GM12872 (cell line): ENCODE results near the gene TRABD2B.

Source experiments
- TF ChIP-seq, protein P1 (sequence below): IDR thresholded peaks from 3 replicates; pipeline ENCODE4 v1.5.1; 2011; ENCODE audit warnings: low read depth, mild to moderate bottlenecking, low read length, moderate library complexity; ENCODE audit not compliant: insufficient read depth

Gene TRABD2B

DNA sequence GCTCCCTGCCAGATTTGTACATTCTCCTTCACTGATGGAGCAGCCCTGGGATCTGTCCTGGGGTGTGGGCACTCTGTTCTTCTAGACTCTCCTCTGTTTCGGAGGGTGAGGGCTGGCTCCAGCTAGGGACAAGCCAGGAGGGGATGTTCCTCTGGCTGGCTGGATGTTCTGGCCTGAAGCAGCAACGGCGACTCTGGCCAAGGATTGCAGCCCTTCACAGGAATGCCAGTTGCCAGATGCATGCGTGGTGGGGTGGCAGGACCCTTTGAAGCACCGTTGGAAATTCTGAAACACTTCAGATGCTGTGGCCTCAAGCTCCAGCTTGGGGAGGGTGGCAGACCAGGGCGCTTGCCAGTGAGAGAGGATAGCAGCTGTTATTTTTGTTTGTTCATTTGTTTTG is 210.9 kb downstream of the TRABD2B start:
- TF ChIP-seq, protein P1, sequence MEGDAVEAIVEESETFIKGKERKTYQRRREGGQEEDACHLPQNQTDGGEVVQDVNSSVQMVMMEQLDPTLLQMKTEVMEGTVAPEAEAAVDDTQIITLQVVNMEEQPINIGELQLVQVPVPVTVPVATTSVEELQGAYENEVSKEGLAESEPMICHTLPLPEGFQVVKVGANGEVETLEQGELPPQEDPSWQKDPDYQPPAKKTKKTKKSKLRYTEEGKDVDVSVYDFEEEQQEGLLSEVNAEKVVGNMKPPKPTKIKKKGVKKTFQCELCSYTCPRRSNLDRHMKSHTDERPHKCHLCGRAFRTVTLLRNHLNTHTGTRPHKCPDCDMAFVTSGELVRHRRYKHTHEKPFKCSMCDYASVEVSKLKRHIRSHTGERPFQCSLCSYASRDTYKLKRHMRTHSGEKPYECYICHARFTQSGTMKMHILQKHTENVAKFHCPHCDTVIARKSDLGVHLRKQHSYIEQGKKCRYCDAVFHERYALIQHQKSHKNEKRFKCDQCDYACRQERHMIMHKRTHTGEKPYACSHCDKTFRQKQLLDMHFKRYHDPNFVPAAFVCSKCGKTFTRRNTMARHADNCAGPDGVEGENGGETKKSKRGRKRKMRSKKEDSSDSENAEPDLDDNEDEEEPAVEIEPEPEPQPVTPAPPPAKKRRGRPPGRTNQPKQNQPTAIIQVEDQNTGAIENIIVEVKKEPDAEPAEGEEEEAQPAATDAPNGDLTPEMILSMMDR: no peak

DNA sequence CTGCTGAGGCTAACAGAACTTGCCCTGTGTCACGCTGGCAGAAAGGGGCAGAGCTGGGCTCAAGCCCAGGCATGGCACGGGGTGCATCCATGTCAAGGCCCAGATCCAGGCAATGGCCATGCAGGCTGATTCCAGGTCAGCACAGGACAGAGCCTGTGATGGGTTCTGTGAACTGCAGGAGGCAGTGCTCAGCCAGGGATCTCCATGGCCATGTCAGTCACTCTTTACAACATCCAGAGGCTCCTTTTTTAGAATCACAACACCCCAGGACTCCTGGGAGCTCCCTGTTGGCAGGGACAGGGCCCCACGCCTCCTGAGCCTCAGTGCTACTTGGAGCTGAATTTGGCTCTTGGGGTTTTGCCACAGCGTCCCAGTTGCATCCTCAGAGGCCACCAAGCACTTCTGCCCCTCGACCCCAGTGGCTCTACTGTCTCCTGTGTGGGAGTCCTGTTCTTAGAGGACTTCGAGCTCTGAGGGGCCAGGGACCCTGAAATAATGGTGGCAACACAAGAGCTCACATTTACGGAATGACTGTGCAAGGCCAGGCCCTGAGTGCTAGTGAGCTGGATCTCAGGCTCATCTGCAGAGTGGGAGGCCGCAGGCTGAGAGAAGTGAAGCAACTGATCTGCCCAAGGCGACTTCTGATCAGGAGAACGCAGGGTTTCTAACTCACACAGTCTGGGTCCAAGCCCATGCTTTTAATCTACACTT is 211.5 kb downstream of the TRABD2B start:
- TF ChIP-seq, protein P1: no peak

DNA sequence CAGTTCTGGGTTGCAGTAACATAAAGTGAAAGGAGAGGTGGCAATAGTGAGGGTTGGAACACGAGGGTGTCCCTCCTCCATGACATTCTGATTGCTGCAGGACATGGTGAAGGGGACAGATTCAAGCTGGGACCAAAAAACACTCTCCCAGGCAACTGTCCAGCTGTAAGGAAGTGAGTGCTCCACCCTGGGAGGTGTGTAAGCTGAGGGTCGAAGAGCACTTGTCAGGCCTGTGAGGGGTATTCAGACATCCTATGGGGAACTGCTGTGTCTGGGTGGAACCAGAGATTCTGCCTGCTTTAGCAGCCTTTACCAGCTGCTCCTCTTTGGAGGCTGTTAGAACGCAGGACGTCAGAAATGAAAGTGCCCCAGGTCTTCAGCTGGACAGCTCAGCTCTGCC is 212.1 kb downstream of the TRABD2B start:
- TF ChIP-seq, protein P1: no peak

DNA sequence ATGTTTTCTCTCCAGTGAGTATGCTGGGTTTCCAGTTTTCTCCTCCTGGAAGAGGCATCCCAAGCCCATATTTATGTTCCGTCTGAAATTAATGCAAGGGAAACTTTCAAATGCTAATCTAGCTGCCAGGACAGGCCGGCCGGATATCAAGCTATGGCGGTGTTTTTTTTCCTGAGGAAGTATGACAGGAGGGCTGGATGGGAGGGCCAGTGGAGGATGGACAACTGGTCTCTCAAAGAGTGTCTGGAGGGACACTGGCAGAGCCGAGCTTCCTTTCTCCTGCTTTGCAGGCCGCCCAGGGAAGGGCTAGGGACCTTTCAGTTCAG is 212.7 kb downstream of the TRABD2B start:
- TF ChIP-seq, protein P1: no peak

DNA sequence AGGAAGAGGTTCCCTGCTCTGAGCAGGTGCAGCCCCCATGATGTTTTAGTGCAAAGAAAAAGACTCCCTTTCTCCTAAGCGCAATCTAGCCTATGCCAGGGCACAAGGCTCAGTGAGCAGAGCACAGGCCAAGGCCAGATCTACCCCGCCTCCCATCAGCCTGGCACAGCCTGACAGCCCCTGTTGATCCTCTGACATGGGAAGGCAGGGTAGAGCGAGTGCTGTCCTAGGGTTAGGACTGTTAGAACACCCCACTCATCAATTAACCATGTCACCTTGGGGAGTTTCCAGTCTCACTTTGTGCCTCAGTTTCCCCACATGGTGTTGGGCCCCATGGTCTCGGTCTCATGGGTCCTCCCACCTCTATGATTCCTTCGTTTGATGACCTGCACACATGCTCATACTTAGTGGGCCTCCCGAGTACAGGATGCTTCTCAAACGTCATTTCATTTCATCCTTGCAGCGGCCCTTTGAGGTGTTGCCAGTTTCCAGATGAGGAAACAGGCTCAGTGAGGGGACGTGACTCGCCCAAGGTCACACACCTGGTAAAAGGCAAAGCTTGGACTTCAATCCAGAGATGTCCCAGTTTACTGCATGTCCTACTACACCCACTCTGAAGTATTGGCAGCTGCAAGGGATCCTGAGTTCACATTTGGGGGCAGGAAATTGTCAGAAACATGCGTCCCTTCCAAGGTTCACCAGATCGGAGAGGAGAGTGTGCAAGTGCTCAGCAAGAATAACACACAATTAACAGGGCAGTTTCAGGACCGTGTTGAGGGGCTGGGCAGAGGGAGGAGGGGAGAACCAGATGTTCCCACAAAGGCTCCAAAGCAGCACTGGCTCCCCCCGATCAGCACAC is 213.3 kb downstream of the TRABD2B start:
- TF ChIP-seq, protein P1: no peak

DNA sequence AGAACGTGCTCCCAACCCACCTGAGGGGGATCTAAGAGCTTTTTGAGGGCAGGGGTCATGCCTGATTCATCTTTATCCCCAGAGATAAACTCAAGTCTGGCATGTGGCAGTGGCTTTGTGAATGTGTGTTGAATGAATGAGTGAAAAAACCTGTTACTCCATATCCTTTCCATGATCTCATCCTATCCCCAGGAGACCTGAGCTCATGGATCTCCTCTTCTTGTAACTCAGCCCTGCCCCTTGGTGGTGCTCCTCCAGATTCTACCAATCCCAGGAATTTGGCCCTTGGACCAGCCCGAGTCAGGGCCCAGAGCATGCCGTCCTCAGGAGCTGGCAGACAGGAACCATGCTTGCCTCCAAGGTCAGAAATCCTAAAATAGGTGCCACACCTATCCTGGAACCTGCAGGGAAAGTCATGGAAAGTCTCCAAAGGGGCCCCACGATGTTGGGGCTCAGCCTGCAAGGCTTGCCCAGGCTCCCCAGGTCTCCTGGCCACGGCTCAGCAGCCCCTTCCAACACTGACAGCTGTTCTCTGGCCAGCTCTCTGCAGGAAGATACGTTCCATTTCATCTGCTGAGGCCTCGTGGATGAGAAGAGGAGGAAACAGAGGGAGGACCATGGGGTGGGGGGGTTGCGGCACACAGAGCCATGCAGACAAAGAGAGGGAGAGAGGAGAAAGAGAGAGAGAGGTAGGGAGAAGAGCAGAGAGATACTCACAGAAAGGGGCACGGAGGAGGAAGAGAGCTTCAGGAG is 214.6 kb downstream of the TRABD2B start:
- TF ChIP-seq, protein P1: no peak

DNA sequence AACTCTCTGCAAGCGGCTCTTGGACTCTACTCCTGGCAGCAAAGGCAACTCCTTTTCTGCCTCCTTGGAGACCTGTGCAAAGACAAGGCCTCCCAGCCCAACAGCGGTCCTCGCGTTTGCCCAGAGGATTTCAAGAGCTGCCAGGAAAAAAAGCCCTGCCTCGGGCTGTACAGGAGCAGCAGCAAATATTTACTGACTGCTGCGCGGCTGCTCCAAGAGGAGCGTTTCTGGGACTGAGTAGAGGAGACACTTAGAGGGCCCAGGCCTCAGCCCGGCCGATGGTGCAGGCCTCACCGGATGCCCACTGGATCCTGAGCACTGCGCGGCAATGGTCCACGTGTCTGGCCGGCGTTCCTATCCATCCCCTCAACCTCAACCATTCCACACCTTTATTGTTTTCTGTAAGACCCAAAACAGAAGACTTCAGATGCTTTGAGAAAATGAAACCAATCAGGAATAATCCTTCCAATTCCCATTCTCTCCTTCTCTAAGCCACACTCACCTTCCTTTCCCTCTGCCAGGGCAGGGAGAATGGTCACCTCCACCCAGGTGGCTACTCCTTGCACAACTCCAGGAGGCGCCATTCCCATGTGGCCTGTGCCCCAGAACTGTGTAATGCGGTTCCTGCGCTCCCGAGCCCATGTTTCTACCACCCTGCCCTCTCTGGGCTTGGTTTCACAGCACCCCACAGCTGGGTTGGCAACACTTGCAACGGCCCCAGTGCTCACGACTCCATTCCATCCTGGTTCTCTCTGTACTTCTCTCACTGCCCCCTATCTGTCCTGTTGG is 215.8 kb downstream of the TRABD2B start:
- TF ChIP-seq, protein P1: no peak
